ENCODE results near the gene SDHAF4. TPM values are rescaled to one million over a fixed set of nuclear protein-coding genes. Genes with fewer than 3 reads are reported as not detected.

Gene SDHAF4
- 18.3 and 24.7 TPM in 2 replicates for total RNA-seq (2013; cell fraction: nucleolus; rRNA removed)
- total RNA-seq (2014; rRNA removed) (11.0 and 16.4 TPM in 2 replicates), total RNA-seq (2014; rRNA removed; fragmentation: Illumina TruSeq; extraction: Trizol) (16.7 and 19.5 TPM in 2 replicates), total RNA-seq (2021) (8.4 and 9.8 TPM in 2 replicates), polyA plus RNA-seq (2011; rRNA removed) (15.6 and 20.4 TPM in 2 replicates), polyA plus RNA-seq (2014; fragmentation: Illumina TruSeq; extraction: Trizol) (12.0 and 13.1 TPM in 2 replicates), polyA plus RNA-seq (2014; fragmentation: Nextera tagmentation; extraction: Ambion mirVana) (10 to 100 TPM; 14.8 to 19.1 TPM), polyA plus RNA-seq (2014; rRNA removed) (12.5 and 20.4 TPM in 2 replicates), polyA plus RNA-seq (2016; fragmentation: Nextera tagmentation; extraction: Ambion mirVana) (10 to 100 TPM; 15.6 to 17.5 TPM), polyA minus RNA-seq (2011; rRNA and poly(A)+ RNA removed) (1.8 and 2.4 TPM in 2 replicates), Bru-seq, nascent RNA (percentile 69 among the genes with signal in this experiment), BruChase-seq, experiment 1, labeled RNA remaining after a 6-hour chase (percentile 57 among the genes with signal in this experiment), BruChase-seq, experiment 2, labeled RNA remaining after a 2-hour chase (percentile 57 among the genes with signal in this experiment)
- polyA plus RNA-seq (2011; ENCODE audit: low read depth) = 3.2 TPM
- polyA plus RNA-seq (2011; cell fraction: cytosol; rRNA removed) = 5.9 and 6.6 TPM in 2 replicates
- polyA plus RNA-seq (2011; cell fraction: nucleus; rRNA removed) = 6.6 and 6.8 TPM in 2 replicates
- polyA plus RNA-seq (2012) = 10.3 and 11.4 TPM in 2 replicates
- polyA minus RNA-seq (2011; cell fraction: cytosol; rRNA and poly(A)+ RNA removed) = 2.4 TPM in 1 of 2 replicates, not detected in the other
- 3.7 and 5.8 TPM in 2 replicates for polyA minus RNA-seq (2011; cell fraction: nucleus; rRNA and poly(A)+ RNA removed)
- long read RNA-seq, experiment 1, partial matches to known transcripts = 0 of 4 reads
- long read RNA-seq, experiment 1, other reads (novel, unspliced or antisense) = 1 of 4 reads
- long read RNA-seq, experiment 2, partial matches to known transcripts = 0 of 3 reads
- long read RNA-seq, experiment 2, other reads (novel, unspliced or antisense) = 1 of 3 reads

GRCh38 chr6:70566751-70567382 lies at the start of gene SDHAF4:
Gene SDHAF4 (plus strand): TSS chr6:70566930. CDS start chr6:70566941, 11 bp downstream.
- RAD21 ChIA-PET (ENCODE audit: unreplicated experiment) = interaction anchor here (0.6 to 2.2 kb wide), 7 partner anchors 8 to 154 kb away, joined by 3 to 12 read pairs (median 3); partner anchors contain the start of genes FAM135A and SMAP1
- FAIRE-seq = peak; percentile 83
- TF ChIP-seq YY1 (IDR thresholded peaks at IDR 0.05; ENCODE audit: low read depth, low read length) = peak; percentile 93
- TF ChIP-seq TCF3 (IDR thresholded peaks at IDR 0.05; ENCODE audit: borderline replicate concordance, insufficient read depth, low read depth, low read length) = 0 out of 2 replicates have a peak, but pooled peaks have one; percentile 40
- TF ChIP-seq PAX5 (IDR thresholded peaks at IDR 0.05; ENCODE audit: borderline replicate concordance, low read depth, low read length) = peak; percentile 59; the same call in 1 of the 2 replicates
- TF ChIP-seq EED (IDR thresholded peaks at IDR 0.05; ENCODE audit: low read depth) = peak; percentile 51; the same call in 1 of the 2 replicates
- TF ChIP-seq POLR2AphosphoS2 (IDR thresholded peaks at IDR 0.05; ENCODE audit: low read depth, low read length) = peak; percentile 84
- no peak for TF ChIP-seq NR2C2 (IDR thresholded peaks at IDR 0.05; ENCODE audit: borderline replicate concordance, control insufficient read depth, insufficient read length, low read depth)
- TF ChIP-seq ZNF24 (IDR thresholded peaks at IDR 0.05) = no peak
- no peak for TF ChIP-seq SMAD1 (IDR thresholded peaks at IDR 0.05; ENCODE audit: low read depth, partially characterized antibody)
- no peak for TF ChIP-seq RELB (IDR thresholded peaks at IDR 0.05; ENCODE audit: low read depth)
- TF ChIP-seq NR2C1 (IDR thresholded peaks at IDR 0.05) = no peak
- TF ChIP-seq, protein P1, sequence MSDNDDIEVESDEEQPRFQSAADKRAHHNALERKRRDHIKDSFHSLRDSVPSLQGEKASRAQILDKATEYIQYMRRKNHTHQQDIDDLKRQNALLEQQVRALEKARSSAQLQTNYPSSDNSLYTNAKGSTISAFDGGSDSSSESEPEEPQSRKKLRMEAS (IDR thresholded peaks at IDR 0.05; ENCODE audit: low read depth, low read length) = peak; percentile 67; the same call in 1 of the 2 replicates
- peak in 1 of 2 experiments; percentile 33; a peak in 3 of 4 replicates for TF ChIP-seq BHLHE40 (IDR thresholded peaks at IDR 0.05; ENCODE audit: borderline replicate concordance in 1 of 2, low read depth in 2 of 2, low read length in 1 of 2)
- TF ChIP-seq, protein P2, sequence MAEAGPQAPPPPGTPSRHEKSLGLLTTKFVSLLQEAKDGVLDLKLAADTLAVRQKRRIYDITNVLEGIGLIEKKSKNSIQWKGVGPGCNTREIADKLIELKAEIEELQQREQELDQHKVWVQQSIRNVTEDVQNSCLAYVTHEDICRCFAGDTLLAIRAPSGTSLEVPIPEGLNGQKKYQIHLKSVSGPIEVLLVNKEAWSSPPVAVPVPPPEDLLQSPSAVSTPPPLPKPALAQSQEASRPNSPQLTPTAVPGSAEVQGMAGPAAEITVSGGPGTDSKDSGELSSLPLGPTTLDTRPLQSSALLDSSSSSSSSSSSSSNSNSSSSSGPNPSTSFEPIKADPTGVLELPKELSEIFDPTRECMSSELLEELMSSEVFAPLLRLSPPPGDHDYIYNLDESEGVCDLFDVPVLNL (IDR thresholded peaks at IDR 0.05; ENCODE audit: low read depth, low read length) = no peak
- peak; percentile 71; the same call in 1 of the 2 replicates for TF ChIP-seq RB1 (IDR thresholded peaks at IDR 0.05; ENCODE audit: borderline replicate concordance)

More at GRCh38 chr6:70566751-70567382, at the start of gene SDHAF4:
- peaks cover 4% of the 10 kb centered on the region; the same call in 1 of the 2 replicates for H3K4me1 ChIP-seq (ENCODE audit: control insufficient read depth, insufficient read depth, low read length)
- CTCF ChIA-PET = interaction anchor here (0.9 to 2.7 kb wide), 9 partner anchors 10 to 260 kb away, joined by 3 to 13 read pairs (median 6); no protein-coding TSS in a partner anchor
- H3K36me3 ChIP-seq (ENCODE audit: control insufficient read depth in 2 of 2, insufficient read depth in 2 of 2, low read length in 1 of 2) = no peaks in the 10 kb centered on the region
- H2AFZ ChIP-seq (ENCODE audit: control insufficient read depth, low read depth, low read length) = peak within 1 kb of the TSS; percentile 95
- no peaks in the 10 kb centered on the region for H3K27me3 ChIP-seq (replicated peaks in 1 of 2; ENCODE audit: control insufficient read depth in 2 of 2, insufficient read depth in 2 of 2, low read length in 1 of 2)
- intact Hi-C loops (cut with micrococcal nuclease; ENCODE audit: unreplicated experiment) (loop anchor here (5.0 kb wide), 1 partner anchor 100 kb away; the partner anchor contains the start of gene SMAP1), in situ Hi-C loops (cut with MboI) (no loop called here)
- H3K9ac ChIP-seq (ENCODE audit: control insufficient read depth, insufficient read depth, low read length) = peak within 1 kb of the TSS; percentile 95
- SMC1A ChIA-PET (ENCODE audit: uncharacterized antibody, unreplicated experiment) = interaction anchor here (0.7 to 2.2 kb wide), 13 partner anchors 9 to 197 kb away, joined by 3 to 10 read pairs (median 3); partner anchors contain the start of gene SMAP1
- peak within 1 kb of the TSS; percentile 92 for H3K4me2 ChIP-seq (ENCODE audit: control insufficient read depth, insufficient read depth)
- TSS peak; percentile 76 for BruUV-seq (replicated peaks)
- 3% methylated on average over 49 of the region's 49 CpGs for WGBS (ENCODE audit: insufficient coverage, insufficient replicate concordance, low lambda C conversion rate, missing lambda C conversion rate)
- POLR2A ChIA-PET = interaction anchor here (0.5 to 2.5 kb wide), 5 partner anchors 29 to 106 kb away, joined by 4 to 11 read pairs (median 5); partner anchors contain the start of gene SMAP1
- ATAC-seq (peak; percentile 99), DNase-seq (ENCODE audit: low read depth, low spot score) (peak; percentile 63)
- H3K79me2 ChIP-seq (ENCODE audit: control insufficient read depth, insufficient read depth, low read length) = peaks cover 7% of the 10 kb centered on the region
- no peaks in the 10 kb centered on the region for H4K20me1 ChIP-seq (ENCODE audit: control insufficient read depth, insufficient read depth)
- H3K4me3 ChIP-seq = peak within 1 kb of the TSS; percentile 76
- H3K9me3 ChIP-seq (replicated peaks; ENCODE audit: control insufficient read depth, insufficient read depth, low read length) = no peaks in the 10 kb centered on the region
- H3K27ac ChIP-seq (ENCODE audit: control insufficient read depth, insufficient read depth) = peak within 1 kb of the TSS; percentile 87
